ENCODE results near the gene PGAM4.

PGAM4 gene

GRCh38 chrX:77969538-77969937, at the start of gene PGAM4:
Gene PGAM4 (minus strand): TSS chrX:77969638. CDS start chrX:77969638, 0 bp downstream.
- DNase-seq (ENCODE audit: low spot score) = no peak
- H3K27ac ChIP-seq = no peak within 1 kb of the TSS
- no peak within 1 kb of the TSS for H3K4me3 ChIP-seq
- TF ChIP-seq CTCF (IDR thresholded peaks at IDR 0.05) = no peak

- Histone ChIP-seq H3K4me3 (no peak overlapping the region), H3K27ac (no peak overlapping the region)
- DNase-seq (ENCODE audit: low spot score) = no peak
- TF ChIP-seq CTCF (IDR thresholded peaks at IDR 0.05) = no peak
Measured at GRCh38 chrX:78011846-78012245, 42.4 kb upstream of the PGAM4 start.

- Histone ChIP-seq H3K4me3 (no peak overlapping the region), H3K27ac (no peak overlapping the region)
- DNase-seq (ENCODE audit: low spot score) = no peak
- TF ChIP-seq CTCF (IDR thresholded peaks at IDR 0.05) = no peak
Measured at GRCh38 chrX:77979870-77980269, 10.4 kb upstream of the PGAM4 start.

DNA sequence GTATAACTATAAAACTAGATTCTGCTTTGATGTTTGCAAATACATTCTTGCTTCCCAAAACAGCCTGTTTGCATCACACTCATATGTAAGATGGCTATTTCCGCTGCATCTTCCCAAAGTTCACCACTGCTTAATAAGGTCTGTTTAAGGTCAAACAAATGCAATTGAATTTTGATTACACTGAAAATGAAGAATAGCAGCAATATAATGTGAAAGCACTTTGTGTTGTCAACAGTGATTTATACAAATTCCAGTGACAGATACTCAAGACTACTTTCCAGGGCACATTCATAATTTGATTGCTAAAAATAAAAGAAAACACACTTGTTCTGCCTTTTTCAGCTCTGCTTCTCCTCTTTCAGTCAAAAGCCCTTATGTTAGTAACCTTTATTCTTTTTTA, 8.1 kb upstream of the PGAM4 start:
- TF ChIP-seq CTCF (IDR thresholded peaks at IDR 0.05) = no peak
- no peak for DNase-seq (ENCODE audit: low spot score)
- no peak overlapping the region for H3K4me3 ChIP-seq
- no peak overlapping the region for H3K27ac ChIP-seq

DNA sequence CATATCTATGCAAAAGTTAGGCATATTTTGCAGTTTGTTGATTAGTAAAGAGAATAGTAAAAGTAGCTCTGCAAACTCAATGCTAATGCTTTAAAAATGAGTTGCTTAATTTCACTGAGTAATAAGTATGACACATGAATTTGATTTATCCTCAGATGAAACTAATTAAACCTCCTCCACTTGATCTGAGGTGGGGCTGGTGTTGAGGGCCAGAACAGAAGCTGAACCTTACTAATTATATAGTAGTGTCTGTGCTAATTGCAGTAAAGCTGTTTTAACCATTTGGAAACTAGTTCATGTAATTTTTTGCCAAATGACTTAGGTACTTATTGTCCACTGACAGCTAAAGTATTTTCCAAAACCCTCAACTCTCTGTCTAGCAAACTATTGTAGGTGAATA, 7.7 kb upstream of the PGAM4 start:
- no peak for DNase-seq (ENCODE audit: low spot score)
- TF ChIP-seq CTCF (IDR thresholded peaks at IDR 0.05) = no peak
- H3K27ac ChIP-seq = no peak overlapping the region
- no peak overlapping the region for H3K4me3 ChIP-seq

GRCh38 chrX:77975755-77976154, 6.3 kb upstream of the PGAM4 start:
- TF ChIP-seq CTCF (IDR thresholded peaks at IDR 0.05) = no peak
- Histone ChIP-seq H3K4me3 (no peak overlapping the region), H3K27ac (no peak overlapping the region)
- no peak for DNase-seq (ENCODE audit: low spot score)

GRCh38 chrX:77967631-77968030, 1.8 kb downstream of the PGAM4 start:
- Histone ChIP-seq H3K4me3 (no peak overlapping the region), H3K27ac (no peak overlapping the region)
- TF ChIP-seq CTCF (IDR thresholded peaks at IDR 0.05) = no peak
- DNase-seq (ENCODE audit: low spot score) = no peak

All from coronary artery (tissue), 2 donors.